Activated naive CD4-positive, alpha-beta T cell treated with anti-CD3 and anti-CD28 coated beads, Interleukin-2, amount 10 ng/mL, durations not matched to agents 7 days and 5 days (primary cell): ENCODE measurements around the gene NR1H2.
"Not testable (repeated sequence)": the region's sequence is repeated elsewhere in the genome, so short reads cannot be mapped to it uniquely, and the experiment has no call there.

Source experiments
- CTCF ChIA-PET: fragments of 350-600 bp; sonication (Branson Sonifier 250); formaldehyde crosslinking; loops from one replicate; lab custom pipeline; 2021; ENCODE audit warnings: antibody characterized with exemption; lab: Charles Lee
- DNase-seq: peaks from one replicate; pipeline ENCODE4 v3.0.0-alpha.2; 2020
- H3K27ac Mint-ChIP-seq: one replicate; pipeline ENCODE4 v1.8.0; 2021; ENCODE audit warnings: mild to moderate bottlenecking, moderate library complexity, mixed read lengths
- H3K27me3 Mint-ChIP-seq: one replicate; pipeline ENCODE4 v1.8.0; 2021; ENCODE audit warnings: mild to moderate bottlenecking, mixed read lengths
- H3K36me3 Mint-ChIP-seq: one replicate; pipeline ENCODE4 v1.8.0; 2021; ENCODE audit warnings: mixed read lengths
- H3K4me1 Mint-ChIP-seq: one replicate; pipeline ENCODE4 v1.8.0; 2021; ENCODE audit warnings: mixed read lengths
- H3K4me3 Mint-ChIP-seq: one replicate; pipeline ENCODE4 v1.8.0; 2021; ENCODE audit warnings: mild to moderate bottlenecking, moderate library complexity, mixed read lengths
- H3K9me3 Mint-ChIP-seq: one replicate; pipeline ENCODE4 v1.8.0; 2021; ENCODE audit warnings: mixed read lengths

Gene NR1H2

GRCh38 chr19:50333235-50333736 lies 43.0 kb upstream of the NR1H2 start:
- Mint-ChIP-seq H3K27me3 (peaks cover 63% of the 10 kb centered on the region), H3K27ac (peak overlapping the region; percentile 94), H3K9me3 (peaks cover 11% of the 10 kb centered on the region), H3K4me1 (peaks cover 66% of the 10 kb centered on the region), H3K4me3 (peak overlapping the region; percentile 80), H3K36me3 (peaks cover 12% of the 10 kb centered on the region)
- CTCF ChIA-PET, result interaction anchor here (0.6 to 2.7 kb wide), 2 partner anchors 24 to 33 kb away, joined by 3 to 9 read pairs; no protein-coding TSS in a partner anchor
- peak; percentile 94 for DNase-seq

GRCh38 chr19:50333737-50334617 lies 42.3 kb upstream of the NR1H2 start:
- Mint-ChIP-seq H3K4me3 (peak overlapping the region; percentile 80), H3K9me3 (peaks cover 11% of the 10 kb centered on the region), H3K4me1 (peaks cover 65% of the 10 kb centered on the region)

GRCh38 chr19:50334741-50335421 lies 41.4 kb upstream of the NR1H2 start:
- Mint-ChIP-seq H3K27me3 (peaks cover 48% of the 10 kb centered on the region), H3K27ac (peak overlapping the region; percentile 14), H3K9me3 (peaks cover 5% of the 10 kb centered on the region), H3K36me3 (peaks cover 7% of the 10 kb centered on the region), H3K4me1 (peaks cover 56% of the 10 kb centered on the region), H3K4me3 (no peak overlapping the region)
- no peak for DNase-seq
- CTCF ChIA-PET, result interaction anchor here (1.5 to 2.7 kb wide), 2 partner anchors 22 to 23 kb away, joined by 5 to 9 read pairs; no protein-coding TSS in a partner anchor

More at GRCh38 chr19:50333737-50334617, 42.3 kb upstream of the NR1H2 start:
- CTCF ChIA-PET, result interaction anchor here (0.6 to 2.7 kb wide), 2 partner anchors 24 to 32 kb away, joined by 3 to 9 read pairs; no protein-coding TSS in a partner anchor
- H3K27ac Mint-ChIP-seq, result peak overlapping the region; percentile 94
- peak; percentile 85 for DNase-seq
- H3K27me3 Mint-ChIP-seq, result peaks cover 57% of the 10 kb centered on the region
- peaks cover 12% of the 10 kb centered on the region for H3K36me3 Mint-ChIP-seq

DNA sequence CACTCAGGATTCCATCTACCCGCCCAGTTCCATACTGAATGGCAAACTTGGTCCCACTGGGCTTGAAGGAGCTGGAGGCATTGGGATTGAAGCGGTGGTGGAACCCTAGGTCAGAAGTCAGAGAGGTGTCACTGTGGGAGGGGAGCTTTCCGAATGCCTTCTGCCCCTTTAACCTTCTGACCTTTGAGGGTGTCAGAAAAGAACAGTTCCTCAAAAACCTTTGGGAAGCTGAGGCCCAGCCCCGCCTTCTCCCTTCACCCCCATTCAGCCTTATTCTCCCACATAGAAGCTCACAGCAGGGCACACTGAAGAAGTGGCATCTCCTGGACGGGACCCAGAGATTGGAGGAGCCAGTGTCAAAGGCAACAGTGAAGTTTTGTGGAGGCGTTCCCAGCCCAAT lies 39.2 kb upstream of the NR1H2 start:
- not testable (repeated sequence) for H3K4me3 Mint-ChIP-seq, H3K27ac Mint-ChIP-seq, H3K9me3 Mint-ChIP-seq, H3K36me3 Mint-ChIP-seq, DNase-seq
- Mint-ChIP-seq H3K27me3 (peaks cover 27% of the 10 kb centered on the region), H3K4me1 (peaks cover 36% of the 10 kb centered on the region)
- CTCF ChIA-PET, result interaction anchor here (1.3 kb wide), 1 partner anchor 8 kb away, joined by 3 read pairs; the partner anchor contains the start of gene KCNC3

DNA sequence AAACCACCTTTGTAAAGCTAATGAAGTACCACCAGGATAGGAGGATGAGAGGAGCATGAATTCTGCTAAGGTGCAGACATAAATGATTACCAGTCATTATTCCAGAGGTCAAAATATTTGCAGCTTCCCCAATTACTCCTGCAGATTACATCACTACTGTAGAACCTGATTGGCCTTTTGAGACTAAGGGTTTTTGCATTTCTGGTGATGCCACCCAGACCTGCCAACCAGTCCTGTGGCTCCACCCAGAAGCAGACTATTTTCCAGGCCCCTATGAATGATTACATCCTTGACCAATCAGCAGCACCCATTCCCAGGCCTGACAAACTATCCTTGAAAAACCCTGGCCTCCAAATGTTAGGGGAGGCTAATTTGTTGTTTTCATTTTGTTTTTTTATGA lies 35.9 kb upstream of the NR1H2 start:
- Mint-ChIP-seq H3K4me3 (no peak overlapping the region), H3K36me3 (peaks cover 16% of the 10 kb centered on the region), H3K4me1 (peaks cover 18% of the 10 kb centered on the region), H3K27me3 (no peaks in the 10 kb centered on the region), H3K9me3 (peaks cover 11% of the 10 kb centered on the region), H3K27ac (no peak overlapping the region)
- CTCF ChIA-PET, result no interaction called here
- no peak for DNase-seq

DNA sequence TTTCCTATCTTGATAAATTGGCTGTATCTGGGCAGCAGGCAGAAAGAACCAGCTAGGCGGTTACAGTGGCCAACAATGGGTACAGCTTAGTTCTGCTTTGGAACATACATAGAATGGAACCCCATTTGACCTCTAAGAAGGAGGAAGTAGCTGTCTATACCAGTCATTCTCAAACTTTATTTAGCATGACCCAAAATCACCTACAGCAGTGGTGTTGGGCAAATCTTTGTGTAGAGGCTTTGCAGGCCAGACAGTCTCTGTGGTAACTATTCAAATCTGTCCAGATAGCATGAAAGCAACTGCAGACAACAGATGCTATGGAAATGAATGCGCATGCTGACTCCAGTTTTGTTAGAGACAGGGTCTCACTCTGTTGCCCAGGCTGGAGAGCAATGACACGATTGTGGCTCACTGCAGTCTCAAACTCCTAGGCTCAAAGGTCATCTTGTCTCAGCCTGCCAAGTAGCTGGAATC lies 35.1 kb upstream of the NR1H2 start:
- no peaks in the 10 kb centered on the region for H3K27me3 Mint-ChIP-seq
- CTCF ChIA-PET, result interaction anchor here (1.5 kb wide), 1 partner anchor 12 kb away, joined by 4 read pairs; the partner anchor contains the start of gene KCNC3
- H3K36me3 Mint-ChIP-seq, result peaks cover 18% of the 10 kb centered on the region
- no peak overlapping the region for H3K27ac Mint-ChIP-seq
- H3K4me3 Mint-ChIP-seq, result no peak overlapping the region
- H3K9me3 Mint-ChIP-seq, result peaks cover 11% of the 10 kb centered on the region
- H3K4me1 Mint-ChIP-seq, result peaks cover 15% of the 10 kb centered on the region
- DNase-seq, result no peak

- CTCF ChIA-PET, result no interaction called here
- Mint-ChIP-seq H3K4me1 (peaks cover 31% of the 10 kb centered on the region), H3K4me3 (no peak overlapping the region), H3K9me3 (peaks cover 13% of the 10 kb centered on the region), H3K27me3 (no peaks in the 10 kb centered on the region), H3K27ac (peak overlapping the region; percentile 58), H3K36me3 (peaks cover 19% of the 10 kb centered on the region)
- DNase-seq, result no peak
These were observed 31.5 kb upstream of the NR1H2 start for GRCh38 chr19:50344661-50345318.

- H3K4me1 Mint-ChIP-seq, result peaks cover 31% of the 10 kb centered on the region
- CTCF ChIA-PET, result interaction anchor here (3.4 kb wide), 1 partner anchor 10 kb away, joined by 11 read pairs; no protein-coding TSS in a partner anchor
- H3K27me3 Mint-ChIP-seq, DNase-seq, H3K9me3 Mint-ChIP-seq: not testable (repeated sequence)
- H3K36me3 Mint-ChIP-seq, result peaks cover 15% of the 10 kb centered on the region
- H3K4me3 Mint-ChIP-seq, result peak overlapping the region; percentile 3
- peak overlapping the region; percentile 85 for H3K27ac Mint-ChIP-seq
These were observed 29.1 kb upstream of the NR1H2 start for GRCh38 chr19:50347089-50347581.

DNA sequence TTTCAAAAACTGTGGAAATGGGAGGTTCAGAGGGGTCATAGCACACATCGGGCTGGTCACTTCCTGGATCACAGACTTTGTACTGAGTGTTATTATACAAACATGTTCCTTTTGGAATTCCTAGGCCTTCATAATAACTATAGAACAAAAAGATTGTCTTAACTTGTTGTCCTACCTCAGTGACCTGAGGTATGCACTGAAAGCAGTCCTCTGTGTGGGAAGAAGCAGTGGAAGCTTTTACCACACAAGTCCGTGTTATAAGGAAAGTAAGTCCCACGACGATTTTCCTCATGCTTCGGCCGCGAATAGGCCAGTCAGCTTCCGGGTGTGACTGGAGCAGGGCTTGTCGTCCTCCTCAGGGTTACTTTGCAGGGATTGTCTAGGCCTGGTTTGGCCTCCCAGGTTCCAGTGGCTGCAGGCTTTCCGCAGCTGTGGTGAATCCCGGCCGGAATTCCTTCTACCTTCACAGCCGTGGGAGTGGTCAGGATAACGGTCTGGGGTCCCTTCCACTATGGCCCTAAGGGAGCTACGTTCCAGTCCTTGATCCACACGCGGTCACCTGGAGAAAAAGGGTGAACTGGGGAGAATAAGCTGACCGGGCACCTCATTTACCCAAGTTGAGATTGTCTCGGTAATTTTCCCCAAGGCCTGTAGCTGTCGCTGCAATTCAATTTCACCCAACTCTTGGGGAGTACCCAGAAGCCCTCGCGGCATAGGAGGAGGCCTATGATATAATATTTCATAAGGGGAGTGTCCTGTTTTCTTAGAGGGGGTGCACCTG lies 26.8 kb upstream of the NR1H2 start:
- Mint-ChIP-seq H3K36me3 (peaks cover 9% of the 10 kb centered on the region), H3K27ac (no peak overlapping the region), H3K27me3 (no peaks in the 10 kb centered on the region), H3K4me1 (peaks cover 27% of the 10 kb centered on the region), H3K4me3 (no peak overlapping the region), H3K9me3 (peaks cover 7% of the 10 kb centered on the region)
- CTCF ChIA-PET, result interaction anchor here (3.4 kb wide), 1 partner anchor 8 kb away, joined by 11 read pairs; no protein-coding TSS in a partner anchor
- no peak for DNase-seq

GRCh38 chr19:50352242-50352641 lies 24.0 kb upstream of the NR1H2 start:
- Mint-ChIP-seq H3K9me3 (no peaks in the 10 kb centered on the region), H3K4me3 (no peak overlapping the region), H3K27me3 (no peaks in the 10 kb centered on the region), H3K4me1 (peaks cover 10% of the 10 kb centered on the region), H3K27ac (no peak overlapping the region), H3K36me3 (no peaks in the 10 kb centered on the region)
- CTCF ChIA-PET, result interaction anchor here (1.4 to 1.5 kb wide), 3 partner anchors 24 to 204 kb away, joined by 3 to 5 read pairs (median 3); partner anchors contain the start of gene NR1H2
- no peak for DNase-seq

DNA sequence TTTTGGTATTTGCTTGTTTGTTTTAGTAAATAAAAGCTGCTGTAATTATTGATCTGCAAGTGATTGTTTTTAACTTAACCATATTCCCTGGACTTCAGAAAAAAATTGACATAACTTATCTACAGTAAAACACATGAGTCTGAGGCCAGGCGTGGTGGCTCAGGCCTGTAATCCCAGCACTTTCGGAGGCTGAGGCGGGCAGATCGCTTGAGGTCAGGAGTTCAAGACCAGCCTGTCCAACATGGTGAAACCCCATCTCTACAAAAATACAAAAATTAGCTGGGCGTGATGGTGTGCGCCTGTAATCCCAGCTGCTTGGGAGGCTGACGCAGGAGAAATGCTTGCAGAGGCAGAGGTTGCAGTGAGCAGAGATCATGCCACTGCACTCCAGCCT lies 22.8 kb upstream of the NR1H2 start:
- not testable (repeated sequence) for H3K27me3 Mint-ChIP-seq, H3K36me3 Mint-ChIP-seq, H3K9me3 Mint-ChIP-seq, H3K4me3 Mint-ChIP-seq, H3K27ac Mint-ChIP-seq, DNase-seq
- peaks cover 15% of the 10 kb centered on the region for H3K4me1 Mint-ChIP-seq
- CTCF ChIA-PET, result interaction anchor here (1.0 to 1.5 kb wide), 2 partner anchors 15 to 22 kb away, joined by 3 read pairs; partner anchors contain the start of gene NR1H2

GRCh38 chr19:50356691-50357177 lies 19.5 kb upstream of the NR1H2 start:
- Mint-ChIP-seq H3K4me3 (no peak overlapping the region), H3K36me3 (peaks cover 7% of the 10 kb centered on the region), H3K4me1 (peaks cover 46% of the 10 kb centered on the region), H3K27me3 (peaks cover 11% of the 10 kb centered on the region), H3K27ac (no peak overlapping the region), H3K9me3 (no peaks in the 10 kb centered on the region)
- CTCF ChIA-PET, result interaction anchor here (0.9 to 2.9 kb wide), 14 partner anchors 9 to 199 kb away, joined by 3 to 28 read pairs (median 6); partner anchors contain the start of genes KCNC3, NR1H2 and POLD1
- DNase-seq, result no peak
